WERI-Rb-1 (cell line): ENCODE data around the gene CBX8.

Experiments used
- DNase-seq: peaks from one replicate; pipeline ENCODE4 v3.0.0-alpha.2; 2020
- H3K27ac ChIP-seq: fragments of 250-450 bp; sonication (Bioruptor Pico); 2 replicates; pipeline ENCODE4 v1.5.1; 2020; ENCODE audit warnings: mild to moderate bottlenecking, moderate library complexity
- H3K27me3 ChIP-seq: fragments of 250-450 bp; sonication (Bioruptor Pico); 2 replicates; pipeline ENCODE4 v1.5.1; 2021; ENCODE audit warnings: mild to moderate bottlenecking, low read depth, moderate library complexity; ENCODE audit not compliant: insufficient read depth, severe bottlenecking
- H3K36me3 ChIP-seq: fragments of 250-450 bp; sonication (Bioruptor Pico); 2 replicates; pipeline ENCODE4 v1.5.1; 2020; ENCODE audit warnings: mild to moderate bottlenecking, moderate library complexity
- H3K4me3 ChIP-seq: 2 replicates; pipeline ENCODE4 v1.5.1; 2011; ENCODE audit warnings: low read depth, mild to moderate bottlenecking, control low read depth, low read length
- H3K9me3 ChIP-seq: fragments of 250-450 bp; sonication (Bioruptor Pico); 2 replicates; pipeline ENCODE4 v1.5.1; 2021; ENCODE audit warnings: mild to moderate bottlenecking, moderate library complexity; ENCODE audit not compliant: severe bottlenecking
- TF ChIP-seq, protein P1 (sequence below): IDR thresholded peaks from 2 replicates; pipeline ENCODE4 v1.5.1; 2011; ENCODE audit warnings: low read depth, mild to moderate bottlenecking, control low read depth, inconsistent platforms, low read length

CBX8 gene

DNA sequence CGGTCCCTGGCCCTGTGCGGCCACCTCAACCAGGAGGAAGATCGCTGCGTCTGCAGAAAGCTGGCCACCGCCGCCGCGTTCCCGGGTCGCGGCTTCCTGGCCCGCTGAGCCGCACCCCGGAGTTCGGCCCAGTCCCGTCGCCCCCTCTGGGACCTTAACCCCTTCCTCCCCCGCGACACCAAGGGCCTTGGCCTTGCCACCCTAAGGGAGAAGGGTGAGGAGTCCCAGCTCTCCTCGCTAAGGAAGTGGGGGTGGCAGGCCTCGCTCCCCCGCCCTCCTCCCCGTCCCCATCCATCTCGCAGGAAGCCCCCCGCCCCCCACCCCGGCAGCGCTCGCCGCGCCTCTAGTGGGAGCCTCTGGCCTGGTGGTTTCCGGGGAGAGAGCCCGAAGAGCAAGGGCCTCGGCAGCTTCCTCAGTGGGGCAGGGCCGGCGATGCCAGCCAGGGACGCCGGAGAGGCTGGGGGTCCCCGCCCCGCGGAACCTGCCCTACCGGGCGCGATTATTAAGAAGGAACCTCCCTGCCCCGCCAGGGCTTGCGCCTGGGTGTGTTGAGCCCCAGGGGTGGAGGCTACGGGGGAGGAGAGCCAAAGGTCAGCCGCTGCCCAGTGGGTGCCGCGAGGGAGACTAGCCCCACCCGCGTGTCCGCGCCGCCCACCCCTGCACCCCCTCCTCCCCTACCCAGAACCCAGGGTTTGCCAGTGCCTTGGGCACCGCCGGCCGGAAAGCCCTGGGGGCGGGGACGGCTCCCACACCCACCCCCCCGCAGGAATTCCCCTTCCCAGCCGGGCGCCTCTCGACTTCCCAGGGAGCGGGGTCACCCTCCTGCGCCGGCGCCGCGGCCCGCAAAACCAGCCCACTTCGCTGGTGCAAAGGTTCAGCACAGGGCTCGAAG lies 35.6 kb upstream of the CBX8 start:
- Histone ChIP-seq H3K36me3 (peaks cover 46% of the 10 kb centered on the region), H3K4me3 (no peak overlapping the region), H3K9me3 (no peaks in the 10 kb centered on the region), H3K27ac (no peak overlapping the region), H3K27me3 (no peaks in the 10 kb centered on the region)
- DNase-seq: no peak
- TF ChIP-seq, protein P1, sequence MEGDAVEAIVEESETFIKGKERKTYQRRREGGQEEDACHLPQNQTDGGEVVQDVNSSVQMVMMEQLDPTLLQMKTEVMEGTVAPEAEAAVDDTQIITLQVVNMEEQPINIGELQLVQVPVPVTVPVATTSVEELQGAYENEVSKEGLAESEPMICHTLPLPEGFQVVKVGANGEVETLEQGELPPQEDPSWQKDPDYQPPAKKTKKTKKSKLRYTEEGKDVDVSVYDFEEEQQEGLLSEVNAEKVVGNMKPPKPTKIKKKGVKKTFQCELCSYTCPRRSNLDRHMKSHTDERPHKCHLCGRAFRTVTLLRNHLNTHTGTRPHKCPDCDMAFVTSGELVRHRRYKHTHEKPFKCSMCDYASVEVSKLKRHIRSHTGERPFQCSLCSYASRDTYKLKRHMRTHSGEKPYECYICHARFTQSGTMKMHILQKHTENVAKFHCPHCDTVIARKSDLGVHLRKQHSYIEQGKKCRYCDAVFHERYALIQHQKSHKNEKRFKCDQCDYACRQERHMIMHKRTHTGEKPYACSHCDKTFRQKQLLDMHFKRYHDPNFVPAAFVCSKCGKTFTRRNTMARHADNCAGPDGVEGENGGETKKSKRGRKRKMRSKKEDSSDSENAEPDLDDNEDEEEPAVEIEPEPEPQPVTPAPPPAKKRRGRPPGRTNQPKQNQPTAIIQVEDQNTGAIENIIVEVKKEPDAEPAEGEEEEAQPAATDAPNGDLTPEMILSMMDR: no peak

DNA sequence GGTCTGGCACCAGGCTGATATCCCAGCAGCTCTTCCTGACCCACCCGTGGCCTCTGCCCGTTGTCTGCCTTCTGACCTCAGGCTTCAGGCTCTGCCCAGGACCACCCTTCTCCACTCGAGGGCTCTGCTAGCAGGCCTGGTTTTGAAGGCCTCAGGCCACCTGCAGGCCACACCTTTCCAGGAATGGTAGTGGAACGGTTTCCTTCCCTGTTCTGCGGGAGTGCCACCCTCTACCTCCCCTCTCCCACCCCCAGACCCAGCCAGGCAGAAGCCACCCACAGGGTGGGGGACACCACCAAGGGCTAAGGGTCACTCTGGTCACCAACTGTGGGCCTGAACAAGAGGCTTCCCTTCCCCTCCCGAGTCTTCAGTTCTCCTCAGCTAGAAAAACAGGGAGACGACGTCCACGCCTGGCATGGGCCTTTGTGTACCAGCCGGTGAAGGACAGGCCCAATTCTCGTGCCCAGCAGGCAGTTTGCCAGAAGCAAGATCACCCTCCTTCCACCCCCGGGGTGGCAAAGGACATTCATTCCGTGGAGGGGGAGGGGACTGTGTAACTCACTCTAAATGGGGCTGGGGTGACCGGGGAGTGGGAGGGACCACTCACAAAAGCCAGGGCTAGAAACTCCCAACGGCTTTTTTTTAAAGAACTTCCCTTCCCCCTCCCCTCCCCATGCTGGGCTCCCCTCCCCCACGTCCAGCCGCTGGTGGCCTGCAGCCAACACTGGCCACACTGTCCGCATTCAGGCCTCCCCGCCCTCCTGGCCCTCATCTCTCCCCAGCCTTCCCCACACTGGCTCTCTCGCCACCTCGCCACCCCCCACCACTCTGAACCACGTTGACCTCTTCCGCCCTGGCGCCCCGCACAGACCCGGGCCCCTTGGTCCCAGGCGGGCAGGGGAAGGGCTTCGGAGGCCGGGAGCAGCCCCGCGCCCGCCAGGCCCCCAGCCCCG lies 34.7 kb upstream of the CBX8 start:
- TF ChIP-seq, protein P1: no peak
- DNase-seq: no peak
- no peak overlapping the region; the same call in 1 of the 2 replicates for H3K27ac ChIP-seq
- H3K4me3 ChIP-seq: no peak overlapping the region
- H3K36me3 ChIP-seq: peaks cover 37% of the 10 kb centered on the region
- H3K9me3 ChIP-seq: no peaks in the 10 kb centered on the region
- H3K27me3 ChIP-seq: no peaks in the 10 kb centered on the region

DNA sequence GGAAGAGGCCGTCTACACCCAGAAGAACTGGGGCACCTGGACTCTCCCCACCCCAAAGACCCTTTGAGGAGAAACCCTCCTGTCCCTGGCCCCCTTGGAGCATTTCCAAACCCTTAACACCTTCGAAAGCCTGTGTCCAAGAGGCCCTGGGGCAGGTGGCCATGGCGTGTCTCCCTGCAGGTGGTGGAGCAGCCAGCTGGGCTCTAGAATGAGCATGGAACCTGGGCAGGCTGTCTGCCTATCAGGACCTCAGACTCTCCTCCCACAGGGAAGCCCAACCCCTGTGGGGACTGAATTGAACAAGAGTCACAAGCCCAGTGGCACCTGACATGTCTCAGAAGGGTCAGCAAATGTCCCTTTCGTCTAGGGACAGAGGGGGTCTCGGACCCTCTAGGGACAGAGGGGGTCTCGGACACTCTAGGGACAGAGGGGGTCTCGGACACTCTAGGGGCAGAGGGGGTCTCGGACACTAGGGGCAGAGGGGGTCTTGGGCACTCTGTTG lies 33.9 kb upstream of the CBX8 start:
- Histone ChIP-seq H3K9me3 (no peaks in the 10 kb centered on the region), H3K27me3 (no peaks in the 10 kb centered on the region), H3K27ac (no peak overlapping the region), H3K4me3 (no peak overlapping the region), H3K36me3 (peaks cover 30% of the 10 kb centered on the region)
- DNase-seq: no peak
- TF ChIP-seq, protein P1: no peak

DNA sequence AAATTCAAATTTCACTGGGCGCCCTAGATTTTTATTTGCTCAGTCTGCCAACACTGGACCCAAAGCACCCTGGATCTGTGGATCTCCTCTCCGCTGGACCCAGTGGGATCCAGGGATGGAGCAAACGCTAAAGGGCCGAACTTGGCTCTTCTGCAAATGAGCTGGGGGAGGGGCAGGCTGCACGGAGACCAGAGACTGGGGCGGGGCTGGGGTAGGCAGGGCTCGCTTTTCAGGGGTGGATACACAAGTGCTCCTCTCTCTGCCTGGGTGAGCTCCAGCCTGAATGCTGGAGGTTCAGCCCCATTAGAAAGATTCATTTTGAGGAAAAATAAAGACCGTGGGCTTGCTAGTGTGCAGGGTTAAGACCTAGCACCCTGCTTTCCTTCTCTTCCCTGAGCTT lies 33.4 kb upstream of the CBX8 start:
- H3K4me3 ChIP-seq: no peak overlapping the region
- TF ChIP-seq, protein P1: no peak
- peaks cover 25% of the 10 kb centered on the region for H3K36me3 ChIP-seq
- H3K9me3 ChIP-seq: no peaks in the 10 kb centered on the region
- no peak overlapping the region for H3K27ac ChIP-seq
- H3K27me3 ChIP-seq: no peaks in the 10 kb centered on the region
- DNase-seq: no peak

DNA sequence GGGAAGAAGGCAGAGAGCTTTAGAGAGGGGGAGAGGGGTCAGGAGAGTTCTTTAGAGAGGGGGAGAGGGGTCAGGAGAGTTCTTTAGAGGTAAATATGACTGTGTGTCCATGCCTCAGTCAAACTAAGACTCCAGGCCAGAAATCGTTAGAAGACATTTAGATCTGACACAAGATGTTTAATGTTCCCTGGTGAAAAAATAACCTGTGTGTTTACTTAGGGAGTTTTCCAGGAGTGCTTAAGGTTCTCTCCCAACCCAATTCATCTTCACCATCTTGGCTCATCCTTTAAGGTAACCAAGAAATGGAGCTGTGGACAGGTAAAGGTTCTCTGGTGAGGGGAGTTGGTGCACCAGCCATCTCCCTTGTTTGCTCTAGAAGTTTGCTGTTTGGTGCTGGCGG lies 32.6 kb upstream of the CBX8 start:
- Histone ChIP-seq H3K27ac (no peak overlapping the region), H3K27me3 (no peaks in the 10 kb centered on the region), H3K9me3 (no peaks in the 10 kb centered on the region), H3K36me3 (peaks cover 16% of the 10 kb centered on the region), H3K4me3 (no peak overlapping the region)
- DNase-seq: no peak
- TF ChIP-seq, protein P1: no peak
